OCI-LY3 (cell line): ENCODE measurements around the gene OLIG2.

ENCODE experiments used
- H2AFZ ChIP-seq: fragments of 200-600, 300-600 bp; shearing (Covaris generic); 2 replicates; pipeline ENCODE4 v1.6.0; 2014; ENCODE audit warnings: antibody characterized with exemption, low read depth, low read length
- H3K27ac ChIP-seq: fragments of 200-600, 300-600 bp; sonication (generic); 2 replicates; pipeline ENCODE4 v1.5.1; 2014; ENCODE audit warnings: mild to moderate bottlenecking, low read length, moderate library complexity, mixed read lengths
- H3K27me3 ChIP-seq: fragments of 200-600, 300-600 bp; sonication (generic); 2 replicates; pipeline ENCODE4 v1.6.1; 2014; ENCODE audit warnings: low read depth, low read length, mixed read lengths
- H3K36me3 ChIP-seq: fragments of 200-600, 300-600 bp; sonication (generic); replicated peaks from 2 replicates; pipeline ENCODE3; 2014; ENCODE audit warnings: low read depth, low read length, mixed read lengths
- H3K4me1 ChIP-seq: fragments of 300-600, 200-600 bp; sonication (generic); 2 replicates; pipeline ENCODE4 v1.6.1; 2014; ENCODE audit warnings: low read length, mixed read lengths
- H3K4me2 ChIP-seq: fragments of 200-600, 300-600 bp; sonication (generic); 2 replicates; pipeline ENCODE4 v1.6.1; 2014; ENCODE audit warnings: low read length, mixed read lengths
- H3K4me3 ChIP-seq: fragments of 300-600, 200-600 bp; sonication (generic); 2 replicates; pipeline ENCODE4 v1.5.1; 2014; ENCODE audit warnings: antibody characterized with exemption, mild to moderate bottlenecking, low read length, moderate library complexity
- H3K79me2 ChIP-seq: fragments of 300-600, 200-600 bp; shearing (Covaris generic); 2 replicates; pipeline ENCODE4 v1.6.1; 2014; ENCODE audit warnings: mild to moderate bottlenecking, low read length, mixed read lengths
- H3K9ac ChIP-seq: fragments of 300-600, 200-600 bp; shearing (Covaris generic); 2 replicates; pipeline ENCODE4 v1.6.0; 2014; ENCODE audit warnings: mild to moderate bottlenecking, low read length, moderate library complexity
- H3K9me3 ChIP-seq: fragments of 200-600, 300-600 bp; shearing (Covaris generic); 2 replicates; pipeline ENCODE4 v1.6.1; 2014; ENCODE audit warnings: low read length, mixed read lengths; ENCODE audit not compliant: insufficient read depth
- H4K20me1 ChIP-seq: fragments of 200-600, 300-600 bp; sonication (generic); 2 replicates; pipeline ENCODE4 v1.6.1; 2016; ENCODE audit warnings: low read length, mixed read lengths; ENCODE audit not compliant: insufficient read depth
- CTCF ChIP-seq: fragments of 200-600, 300-600 bp; sonication (generic); IDR thresholded peaks from 2 replicates; pipeline ENCODE4 v1.5.1; 2014; ENCODE audit warnings: antibody characterized with exemption, low read length, low read depth
- EZH2phosphoT487 ChIP-seq: fragments of 200-600 bp; shearing (Covaris generic); IDR thresholded peaks from 2 replicates; pipeline ENCODE4 v1.6.1; 2018; ENCODE audit warnings: antibody characterized with exemption, mixed run types, low read depth

Gene OLIG2

GRCh38 chr21:33064623-33065390 lies 39.1 kb downstream of the OLIG2 start:
- no peak overlapping the region for H2AFZ ChIP-seq
- no peak overlapping the region for H3K27ac ChIP-seq
- H3K9me3 ChIP-seq, result no peaks in the 10 kb centered on the region
- H3K4me2 ChIP-seq, result no peak overlapping the region
- H4K20me1 ChIP-seq, result no peaks in the 10 kb centered on the region
- H3K4me3 ChIP-seq, result no peak overlapping the region
- peaks cover 20% of the 10 kb centered on the region for H3K4me1 ChIP-seq
- no peak overlapping the region for H3K9ac ChIP-seq
- TF ChIP-seq EZH2phosphoT487 (no peak), CTCF (no peak)
- H3K36me3 ChIP-seq, result no peaks in the 10 kb centered on the region
- H3K27me3 ChIP-seq, result peaks cover 7% of the 10 kb centered on the region
- no peaks in the 10 kb centered on the region for H3K79me2 ChIP-seq

DNA sequence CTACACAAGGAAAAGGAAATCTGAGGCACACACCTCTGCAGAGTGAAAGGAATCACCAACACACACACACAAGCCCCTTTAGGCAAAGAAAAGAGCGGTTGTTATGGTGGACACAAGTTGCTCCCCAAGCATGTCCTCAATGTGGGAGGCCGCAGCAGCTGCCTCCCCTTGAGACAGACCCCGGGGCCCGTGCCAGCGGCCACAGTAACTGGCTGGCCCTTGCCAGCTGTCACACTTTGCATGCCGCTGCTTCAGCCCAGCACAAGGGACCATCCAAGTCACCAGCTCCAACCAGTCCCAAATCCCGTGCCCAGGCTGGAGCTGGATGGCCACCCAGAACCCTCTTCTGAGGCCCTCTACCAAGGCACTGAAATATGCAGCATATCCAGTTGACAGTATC lies 41.3 kb downstream of the OLIG2 start:
- Histone ChIP-seq H3K36me3 (no peaks in the 10 kb centered on the region), H3K9ac (no peak overlapping the region; the same call in 1 of the 2 replicates), H3K4me2 (peak overlapping the region; percentile 54), H3K27ac (no peak overlapping the region), H3K9me3 (no peaks in the 10 kb centered on the region), H3K4me3 (no peak overlapping the region), H2AFZ (no peak overlapping the region), H4K20me1 (no peaks in the 10 kb centered on the region), H3K4me1 (peaks cover 14% of the 10 kb centered on the region), H3K79me2 (no peaks in the 10 kb centered on the region), H3K27me3 (peaks cover 7% of the 10 kb centered on the region)
- TF ChIP-seq EZH2phosphoT487 (no peak), CTCF (no peak)

DNA sequence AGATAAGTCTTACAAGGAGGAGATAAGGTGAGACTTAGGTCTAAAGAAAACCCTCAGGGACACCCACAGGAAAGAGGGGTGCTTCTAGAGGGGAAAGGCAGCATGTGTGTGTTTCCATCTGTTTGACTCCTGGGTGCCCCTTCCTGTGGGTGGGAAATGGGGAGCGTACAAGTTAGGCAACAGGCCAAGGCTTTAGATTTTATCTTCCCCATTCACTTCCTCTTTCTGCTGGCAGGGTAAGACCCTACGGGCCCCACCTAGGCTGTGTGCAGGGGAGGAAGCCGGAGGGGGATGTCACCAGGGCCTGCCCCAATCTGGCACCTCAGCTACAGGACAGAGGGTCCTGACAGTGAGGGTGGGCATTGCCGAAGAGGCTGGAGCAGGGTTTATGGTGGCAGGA lies 41.7 kb downstream of the OLIG2 start:
- Histone ChIP-seq H3K4me1 (peaks cover 14% of the 10 kb centered on the region), H3K4me3 (no peak overlapping the region), H3K4me2 (peak overlapping the region; percentile 54), H3K9ac (no peak overlapping the region; the same call in 1 of the 2 replicates), H3K9me3 (no peaks in the 10 kb centered on the region), H3K36me3 (no peaks in the 10 kb centered on the region), H2AFZ (no peak overlapping the region), H3K79me2 (no peaks in the 10 kb centered on the region), H3K27ac (no peak overlapping the region), H3K27me3 (peaks cover 7% of the 10 kb centered on the region), H4K20me1 (no peaks in the 10 kb centered on the region)
- TF ChIP-seq EZH2phosphoT487, result no peak
- no peak for TF ChIP-seq CTCF

DNA sequence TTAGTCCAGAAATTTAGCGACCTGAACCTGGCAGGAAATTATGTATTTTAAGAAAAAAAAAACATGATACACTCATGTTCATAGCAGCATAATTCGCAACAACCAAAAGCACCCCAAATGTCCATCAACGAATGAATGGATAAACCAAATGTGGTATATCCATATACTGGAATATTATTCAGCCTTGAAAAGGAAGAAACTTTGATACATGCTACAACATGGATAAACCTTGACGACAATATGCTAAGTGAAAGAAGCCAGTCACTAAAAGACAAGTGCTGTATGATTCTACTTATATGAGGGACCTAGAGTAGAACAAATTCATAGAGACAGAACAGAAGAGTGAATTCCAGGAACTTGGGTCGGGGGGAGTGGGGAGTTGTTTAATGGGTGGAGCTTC lies 43.5 kb downstream of the OLIG2 start:
- H3K36me3 ChIP-seq, result no peaks in the 10 kb centered on the region
- no peaks in the 10 kb centered on the region for H3K9me3 ChIP-seq
- no peaks in the 10 kb centered on the region for H3K79me2 ChIP-seq
- peaks cover 12% of the 10 kb centered on the region; the same call in 1 of the 2 replicates for H3K27me3 ChIP-seq
- H3K4me3 ChIP-seq, result no peak overlapping the region
- no peak overlapping the region for H3K4me2 ChIP-seq
- H3K9ac ChIP-seq, result no peak overlapping the region
- no peak overlapping the region for H3K27ac ChIP-seq
- no peaks in the 10 kb centered on the region for H4K20me1 ChIP-seq
- H3K4me1 ChIP-seq, result peaks cover 14% of the 10 kb centered on the region
- no peak overlapping the region for H2AFZ ChIP-seq
- TF ChIP-seq EZH2phosphoT487 (no peak), CTCF (no peak)
